ENCODE measurements around the gene PMS2. TPM values are rescaled to one million over a fixed set of nuclear protein-coding genes. Genes with fewer than 3 reads are reported as not detected.

The PMS2 gene
- total and polyA plus RNA-seq, 10 of the 15 experiments (the other 5 are each of a cell fraction or from before 2014, with no cell fraction given) = 3.6 to 25.4 (median 18.0) TPM

- peak; percentile 99 for TF ChIP-seq MXI1 (IDR thresholded peaks at IDR 0.05; ENCODE audit: low read depth, low read length)
- TF ChIP-seq NFYB (IDR thresholded peaks at IDR 0.05; ENCODE audit: insufficient read depth, low read depth, low read length) = peak; percentile 97
- TF ChIP-seq STAT3 (IDR thresholded peaks at IDR 0.05; ENCODE audit: low read depth, low read length) = no peak
- TF ChIP-seq ZZZ3 (IDR thresholded peaks at IDR 0.05; ENCODE audit: control insufficient read depth, insufficient read length, low read depth) = no peak
- no peak for TF ChIP-seq EP300 (IDR thresholded peaks at IDR 0.05; ENCODE audit: borderline replicate concordance in 1 of 2, control insufficient read depth in 1 of 2, low read depth in 2 of 2, low read length in 2 of 2)
- peak; percentile 86 for TF ChIP-seq IKZF1 (conservative IDR thresholded peaks at IDR 0.05)
- no peak for TF ChIP-seq RAD21 (IDR thresholded peaks at IDR 0.05; ENCODE audit: insufficient read depth, low read depth, low read length)
- TF ChIP-seq, protein P1, sequence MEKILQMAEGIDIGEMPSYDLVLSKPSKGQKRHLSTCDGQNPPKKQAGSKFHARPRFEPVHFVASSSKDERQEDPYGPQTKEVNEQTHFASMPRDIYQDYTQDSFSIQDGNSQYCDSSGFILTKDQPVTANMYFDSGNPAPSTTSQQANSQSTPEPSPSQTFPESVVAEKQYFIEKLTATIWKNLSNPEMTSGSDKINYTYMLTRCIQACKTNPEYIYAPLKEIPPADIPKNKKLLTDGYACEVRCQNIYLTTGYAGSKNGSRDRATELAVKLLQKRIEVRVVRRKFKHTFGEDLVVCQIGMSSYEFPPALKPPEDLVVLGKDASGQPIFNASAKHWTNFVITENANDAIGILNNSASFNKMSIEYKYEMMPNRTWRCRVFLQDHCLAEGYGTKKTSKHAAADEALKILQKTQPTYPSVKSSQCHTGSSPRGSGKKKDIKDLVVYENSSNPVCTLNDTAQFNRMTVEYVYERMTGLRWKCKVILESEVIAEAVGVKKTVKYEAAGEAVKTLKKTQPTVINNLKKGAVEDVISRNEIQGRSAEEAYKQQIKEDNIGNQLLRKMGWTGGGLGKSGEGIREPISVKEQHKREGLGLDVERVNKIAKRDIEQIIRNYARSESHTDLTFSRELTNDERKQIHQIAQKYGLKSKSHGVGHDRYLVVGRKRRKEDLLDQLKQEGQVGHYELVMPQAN (conservative IDR thresholded peaks at IDR 0.05) = peak; percentile 99
- TF ChIP-seq E2F4 (IDR thresholded peaks at IDR 0.05; ENCODE audit: low read depth, low read length) = no peak
- peak; percentile 59 for TF ChIP-seq DPF2 (IDR thresholded peaks at IDR 0.05)
- peak; percentile 56; the same call in 1 of the 2 replicates for TF ChIP-seq BACH1 (IDR thresholded peaks at IDR 0.05; ENCODE audit: borderline replicate concordance)
- TF ChIP-seq HCFC1 (IDR thresholded peaks at IDR 0.05; ENCODE audit: low read length) = peak; percentile 21; the same call in 1 of the 2 replicates
- TF ChIP-seq, protein P2, sequence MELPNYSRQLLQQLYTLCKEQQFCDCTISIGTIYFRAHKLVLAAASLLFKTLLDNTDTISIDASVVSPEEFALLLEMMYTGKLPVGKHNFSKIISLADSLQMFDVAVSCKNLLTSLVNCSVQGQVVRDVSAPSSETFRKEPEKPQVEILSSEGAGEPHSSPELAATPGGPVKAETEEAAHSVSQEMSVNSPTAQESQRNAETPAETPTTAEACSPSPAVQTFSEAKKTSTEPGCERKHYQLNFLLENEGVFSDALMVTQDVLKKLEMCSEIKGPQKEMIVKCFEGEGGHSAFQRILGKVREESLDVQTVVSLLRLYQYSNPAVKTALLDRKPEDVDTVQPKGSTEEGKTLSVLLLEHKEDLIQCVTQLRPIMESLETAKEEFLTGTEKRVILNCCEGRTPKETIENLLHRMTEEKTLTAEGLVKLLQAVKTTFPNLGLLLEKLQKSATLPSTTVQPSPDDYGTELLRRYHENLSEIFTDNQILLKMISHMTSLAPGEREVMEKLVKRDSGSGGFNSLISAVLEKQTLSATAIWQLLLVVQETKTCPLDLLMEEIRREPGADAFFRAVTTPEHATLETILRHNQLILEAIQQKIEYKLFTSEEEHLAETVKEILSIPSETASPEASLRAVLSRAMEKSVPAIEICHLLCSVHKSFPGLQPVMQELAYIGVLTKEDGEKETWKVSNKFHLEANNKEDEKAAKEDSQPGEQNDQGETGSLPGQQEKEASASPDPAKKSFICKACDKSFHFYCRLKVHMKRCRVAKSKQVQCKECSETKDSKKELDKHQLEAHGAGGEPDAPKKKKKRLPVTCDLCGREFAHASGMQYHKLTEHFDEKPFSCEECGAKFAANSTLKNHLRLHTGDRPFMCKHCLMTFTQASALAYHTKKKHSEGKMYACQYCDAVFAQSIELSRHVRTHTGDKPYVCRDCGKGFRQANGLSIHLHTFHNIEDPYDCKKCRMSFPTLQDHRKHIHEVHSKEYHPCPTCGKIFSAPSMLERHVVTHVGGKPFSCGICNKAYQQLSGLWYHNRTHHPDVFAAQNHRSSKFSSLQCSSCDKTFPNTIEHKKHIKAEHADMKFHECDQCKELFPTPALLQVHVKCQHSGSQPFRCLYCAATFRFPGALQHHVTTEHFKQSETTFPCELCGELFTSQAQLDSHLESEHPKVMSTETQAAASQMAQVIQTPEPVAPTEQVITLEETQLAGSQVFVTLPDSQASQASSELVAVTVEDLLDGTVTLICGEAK (IDR thresholded peaks at IDR 0.05; ENCODE audit: borderline replicate concordance) = peak; percentile 78; the same call in 1 of the 2 replicates
- TF ChIP-seq, protein P3, sequence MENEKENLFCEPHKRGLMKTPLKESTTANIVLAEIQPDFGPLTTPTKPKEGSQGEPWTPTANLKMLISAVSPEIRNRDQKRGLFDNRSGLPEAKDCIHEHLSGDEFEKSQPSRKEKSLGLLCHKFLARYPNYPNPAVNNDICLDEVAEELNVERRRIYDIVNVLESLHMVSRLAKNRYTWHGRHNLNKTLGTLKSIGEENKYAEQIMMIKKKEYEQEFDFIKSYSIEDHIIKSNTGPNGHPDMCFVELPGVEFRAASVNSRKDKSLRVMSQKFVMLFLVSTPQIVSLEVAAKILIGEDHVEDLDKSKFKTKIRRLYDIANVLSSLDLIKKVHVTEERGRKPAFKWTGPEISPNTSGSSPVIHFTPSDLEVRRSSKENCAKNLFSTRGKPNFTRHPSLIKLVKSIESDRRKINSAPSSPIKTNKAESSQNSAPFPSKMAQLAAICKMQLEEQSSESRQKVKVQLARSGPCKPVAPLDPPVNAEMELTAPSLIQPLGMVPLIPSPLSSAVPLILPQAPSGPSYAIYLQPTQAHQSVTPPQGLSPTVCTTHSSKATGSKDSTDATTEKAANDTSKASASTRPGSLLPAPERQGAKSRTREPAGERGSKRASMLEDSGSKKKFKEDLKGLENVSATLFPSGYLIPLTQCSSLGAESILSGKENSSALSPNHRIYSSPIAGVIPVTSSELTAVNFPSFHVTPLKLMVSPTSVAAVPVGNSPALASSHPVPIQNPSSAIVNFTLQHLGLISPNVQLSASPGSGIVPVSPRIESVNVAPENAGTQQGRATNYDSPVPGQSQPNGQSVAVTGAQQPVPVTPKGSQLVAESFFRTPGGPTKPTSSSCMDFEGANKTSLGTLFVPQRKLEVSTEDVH (IDR thresholded peaks at IDR 0.05; ENCODE audit: low read depth, partially characterized antibody) = no peak
- no peak for TF ChIP-seq TCF3 (IDR thresholded peaks at IDR 0.05; ENCODE audit: borderline replicate concordance, insufficient read depth, low read depth, low read length)
- TF ChIP-seq RBBP5 (conservative IDR thresholded peaks at IDR 0.05) = no peak
- TF ChIP-seq ZNF207 (IDR thresholded peaks at IDR 0.05; ENCODE audit: borderline replicate concordance) = peak; percentile 62; the same call in 1 of the 2 replicates
- 0 out of 2 replicates have a peak, but pooled peaks have one; percentile 41 for TF ChIP-seq ZNF217 (IDR thresholded peaks at IDR 0.05)
- TF ChIP-seq SP1 (IDR thresholded peaks at IDR 0.05; ENCODE audit: low read depth, low read length) = peak; percentile 89
These were observed at the start of gene PMS2, which contains the start of gene AIMP2 (continued) for GRCh38 chr7:6008668-6009611.
